HG03460 (cell line): ENCODE measurements around the gene LCLAT1.
"Not testable (repeated sequence)": the region's sequence is repeated elsewhere in the genome, so short reads cannot be mapped to it uniquely, and the experiment has no call there.

Experiments used
- ATAC-seq: cut with Tn5 transposase; IDR thresholded peaks from one replicate; pipeline ENCODE4 v1.9.1; 2021; ENCODE audit not compliant: unreplicated experiment

Gene LCLAT1

DNA sequence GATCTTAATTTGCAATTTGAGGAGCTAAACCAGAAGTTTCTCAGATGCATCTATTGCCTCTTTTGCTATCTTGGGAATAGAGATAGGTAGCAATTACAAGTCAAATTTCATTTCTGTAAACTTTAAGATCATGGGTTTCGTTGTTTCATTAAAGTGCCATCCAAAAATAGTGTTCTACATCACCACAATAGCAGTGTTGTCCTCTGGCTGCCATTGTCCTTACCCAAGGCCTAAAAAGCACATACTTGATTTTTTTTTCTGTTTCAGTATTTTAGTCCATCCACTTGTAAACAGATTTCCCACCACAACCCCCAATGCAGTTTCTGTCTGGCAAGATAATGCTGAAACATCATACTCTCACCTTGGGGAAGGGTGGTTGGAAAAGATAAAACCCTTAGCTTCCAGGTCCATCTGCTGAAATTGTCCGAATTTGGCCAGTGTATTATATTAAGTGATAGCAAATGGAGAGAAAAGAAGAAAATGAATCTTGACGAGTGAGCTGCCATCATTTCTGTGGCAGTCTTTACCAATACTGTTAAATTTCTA is 136.2 kb downstream of the LCLAT1 start:
- no peak for ATAC-seq

DNA sequence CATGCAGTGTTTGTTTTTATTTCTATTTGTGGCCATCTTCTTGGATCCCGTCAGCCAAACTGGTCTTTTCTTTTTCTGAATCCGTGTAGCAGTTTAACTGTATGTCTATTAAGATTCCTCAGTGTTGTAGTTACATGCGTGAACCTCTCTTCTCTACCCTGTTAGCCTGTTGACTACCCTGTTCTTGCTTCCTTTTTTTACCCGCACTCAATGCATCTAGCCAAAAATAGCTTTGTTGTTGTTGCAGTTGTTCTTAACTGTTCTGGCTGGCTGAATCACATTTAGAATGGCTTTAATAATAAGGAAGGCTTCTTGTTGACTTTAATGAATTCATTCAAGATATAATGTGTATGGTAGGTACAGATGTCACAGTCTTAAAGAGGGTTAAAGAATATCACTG is 137.1 kb downstream of the LCLAT1 start:
- no peak for ATAC-seq

DNA sequence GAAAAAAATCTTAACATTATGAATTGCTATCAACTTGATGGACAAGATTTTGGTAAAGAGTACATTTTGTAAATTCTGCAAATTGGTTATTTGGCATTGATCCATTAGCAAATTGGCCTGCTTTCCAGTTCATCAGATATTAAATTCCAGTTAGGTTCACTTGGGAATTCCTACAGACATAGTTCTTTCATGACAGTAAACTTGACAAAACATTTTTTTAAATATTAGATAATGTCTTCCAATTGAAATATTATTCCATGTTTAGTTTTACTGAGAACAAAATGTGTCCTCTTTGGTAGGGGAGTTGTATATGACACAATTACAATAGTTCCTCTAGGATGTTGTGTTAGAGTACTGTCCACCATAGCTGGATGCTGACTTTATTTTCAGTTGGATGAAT is 141.9 kb downstream of the LCLAT1 start:
- no peak for ATAC-seq

DNA sequence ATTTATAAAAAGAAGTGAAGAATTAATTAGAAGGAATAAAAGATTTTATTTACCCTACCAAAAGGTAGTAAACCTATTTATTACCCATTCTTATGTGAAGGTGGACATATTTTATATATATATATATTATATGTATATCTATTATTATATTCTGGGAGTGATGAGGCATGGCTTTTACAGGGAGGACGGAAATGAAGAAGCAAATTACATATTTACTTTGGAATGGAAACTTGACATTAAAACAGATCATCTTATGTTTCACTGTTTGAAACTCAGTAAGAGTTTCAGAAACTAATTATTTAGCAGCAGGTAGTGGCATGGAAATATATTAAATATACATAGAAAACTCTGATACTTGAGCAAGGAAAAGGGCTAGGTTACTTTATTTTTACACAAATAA is 143.4 kb downstream of the LCLAT1 start:
- ATAC-seq = no peak

DNA sequence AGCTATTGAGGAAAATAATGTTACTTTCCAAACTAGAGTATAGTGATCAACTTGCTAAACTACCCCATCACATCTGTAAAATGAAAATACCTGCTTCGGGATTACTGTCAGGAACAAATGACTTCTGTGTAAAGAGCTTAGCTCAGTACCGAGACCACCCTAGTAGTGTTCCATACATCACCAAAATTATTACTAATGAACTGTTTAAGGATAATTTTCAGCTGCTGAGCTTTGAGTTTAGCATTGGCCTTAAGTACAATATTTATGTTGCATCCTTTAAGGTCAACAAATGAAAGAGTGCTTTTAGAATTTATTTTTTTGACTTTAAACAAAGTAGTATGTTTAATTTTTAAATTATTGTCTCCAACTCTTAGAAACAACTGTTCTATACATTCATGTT is 144.1 kb downstream of the LCLAT1 start:
- no peak for ATAC-seq

DNA sequence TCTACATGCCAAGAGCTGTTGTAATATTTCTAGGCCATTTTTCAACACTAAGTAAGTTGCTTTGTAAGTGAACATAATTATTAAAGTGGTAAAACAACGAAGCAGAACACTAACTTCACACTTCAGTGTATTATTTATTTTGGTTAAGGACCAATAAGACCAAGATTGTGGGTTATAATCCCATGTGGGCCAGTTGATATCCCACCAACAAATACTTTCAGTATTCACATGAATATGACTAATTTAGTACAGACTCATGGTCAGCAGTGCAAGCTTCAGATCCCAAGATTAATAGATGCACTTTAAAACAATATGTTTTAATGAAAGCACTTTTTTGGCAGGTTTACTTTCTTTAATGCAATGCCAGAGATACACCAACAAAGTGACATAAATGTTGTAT is 154.3 kb downstream of the LCLAT1 start:
- ATAC-seq = no peak

DNA sequence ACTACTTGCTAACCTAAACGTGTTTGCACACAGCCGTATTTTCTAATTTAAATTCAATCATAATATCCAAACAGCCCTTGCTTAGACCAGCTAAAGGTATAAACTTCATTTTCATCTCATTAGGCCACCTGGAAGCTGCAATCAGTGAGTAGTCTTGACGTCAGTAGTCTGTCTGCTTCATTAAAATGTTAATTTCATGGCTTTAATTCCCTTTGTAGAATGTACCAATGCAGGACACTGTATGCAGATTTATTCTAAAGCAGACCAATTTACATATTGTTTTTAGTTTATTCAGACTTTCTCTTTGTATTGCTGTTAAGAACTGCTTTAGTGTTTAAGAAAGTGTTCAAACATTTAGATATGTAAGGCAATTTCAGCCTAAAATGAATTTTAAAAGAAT is 158.2 kb downstream of the LCLAT1 start:
- no peak for ATAC-seq

DNA sequence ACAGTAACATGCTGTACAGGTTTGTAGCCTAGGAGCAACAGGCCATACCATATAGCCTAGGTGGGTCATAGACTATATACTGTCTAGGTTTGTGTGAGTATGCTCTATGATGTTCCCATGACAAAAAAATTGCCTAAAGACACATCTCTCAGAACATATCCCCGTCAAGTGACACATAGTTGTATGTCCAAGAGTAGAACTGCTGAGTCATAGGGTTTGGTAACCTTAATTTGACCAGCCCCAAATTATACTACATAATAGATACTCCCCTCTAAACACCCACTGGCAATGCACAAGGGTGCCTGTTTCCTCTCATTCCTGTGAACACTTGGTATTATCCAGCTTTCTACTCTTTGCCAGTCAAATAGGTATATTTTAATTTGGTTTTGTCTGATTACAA is 161.6 kb downstream of the LCLAT1 start:
- ATAC-seq = no peak

DNA sequence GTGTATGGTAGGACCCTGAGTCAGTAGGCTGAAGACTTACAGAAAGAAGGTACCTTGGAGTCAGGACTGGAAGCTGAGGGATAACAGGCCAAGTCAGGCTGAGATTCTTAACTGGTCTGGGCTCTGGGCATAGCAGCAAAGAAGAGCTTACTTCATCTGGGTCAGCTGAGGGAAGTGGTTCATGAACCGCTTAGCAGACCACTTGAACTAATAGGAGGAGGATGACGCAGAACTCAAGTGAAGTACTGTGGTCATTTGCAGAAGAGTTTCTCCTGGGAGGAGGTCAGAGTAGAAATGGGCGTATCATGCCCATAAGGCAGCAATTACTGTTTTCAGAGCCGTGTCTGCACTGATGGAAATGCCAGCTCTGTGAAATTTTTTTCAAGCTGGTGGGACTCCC is 164.5 kb downstream of the LCLAT1 start:
- no peak for ATAC-seq

DNA sequence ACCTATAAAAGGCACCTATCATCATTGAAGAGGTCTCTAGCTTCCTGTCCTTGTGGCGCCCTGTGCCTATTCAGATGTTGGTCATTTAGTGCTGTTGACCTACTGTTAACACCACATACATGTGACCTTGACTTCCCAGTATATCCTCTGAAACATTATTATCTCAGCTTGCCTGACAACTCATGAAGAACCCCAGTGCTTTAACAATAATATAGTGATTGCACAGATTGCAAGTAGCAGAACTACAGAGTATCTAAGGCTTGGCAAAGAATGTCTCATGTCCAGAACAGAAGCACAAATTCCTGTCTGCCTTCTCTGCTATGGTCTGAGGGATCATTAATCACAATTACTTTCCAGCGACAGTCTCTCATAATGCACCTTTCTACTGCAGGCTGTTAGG is 165.3 kb downstream of the LCLAT1 start:
- no peak for ATAC-seq

DNA sequence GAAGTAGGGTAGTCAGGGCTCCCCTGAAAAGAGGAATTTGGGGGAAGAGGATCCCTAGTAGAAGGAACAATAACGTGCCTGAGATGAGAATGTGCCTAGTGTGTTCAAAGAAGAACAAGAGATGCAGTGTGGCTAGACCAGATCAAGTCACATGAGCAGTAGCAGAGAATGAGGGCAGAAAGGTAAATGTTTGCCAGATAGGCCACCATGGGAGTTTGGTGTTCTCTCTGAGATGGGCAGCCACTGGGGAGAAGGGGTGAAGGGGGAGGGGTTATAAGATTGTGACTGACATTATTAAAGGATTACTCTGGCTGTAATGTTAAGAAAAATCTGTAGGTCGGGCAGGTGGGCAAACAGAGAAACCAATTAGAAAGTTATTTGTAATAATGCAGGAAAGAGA is 166.0 kb downstream of the LCLAT1 start:
- ATAC-seq = no peak

DNA sequence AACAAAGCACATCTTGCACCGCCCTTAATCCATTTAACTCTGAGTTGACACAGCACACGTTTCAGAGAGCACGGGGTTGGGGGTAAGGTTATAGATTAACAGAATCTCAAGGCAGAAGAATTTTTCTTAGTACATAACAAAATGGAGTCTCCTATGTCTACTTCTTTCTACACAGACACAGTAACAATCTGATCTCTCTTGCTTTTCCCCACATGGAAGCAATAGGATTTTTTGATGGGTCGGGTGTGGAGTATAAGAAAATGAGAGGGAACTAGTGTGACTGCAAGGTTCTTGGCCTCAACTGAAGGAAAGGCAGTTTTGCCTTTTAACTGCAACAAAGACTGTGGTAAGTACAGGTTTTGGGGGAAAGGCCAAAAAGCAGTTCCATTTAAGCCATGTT is 167.2 kb downstream of the LCLAT1 start:
- ATAC-seq = not testable (repeated sequence)

DNA sequence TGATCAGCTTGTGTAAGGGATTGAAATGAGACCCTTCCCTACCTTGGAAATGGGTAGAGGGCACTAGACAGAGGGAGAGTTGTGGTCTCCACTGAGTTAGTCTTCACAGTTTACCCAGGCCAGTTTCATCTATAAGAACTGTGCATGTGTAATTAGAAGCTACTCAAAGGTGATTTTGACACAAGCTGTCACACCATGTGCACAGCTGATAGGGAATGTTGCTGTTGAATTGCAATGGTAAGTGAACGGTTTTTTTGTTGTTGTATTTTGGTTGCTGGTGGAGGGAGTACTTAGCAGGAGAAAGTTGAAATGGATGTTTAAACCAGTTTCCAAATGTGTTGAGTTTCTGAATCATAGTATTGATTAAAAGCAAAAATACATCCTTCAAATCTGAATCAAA is 168.9 kb downstream of the LCLAT1 start:
- no peak for ATAC-seq

DNA sequence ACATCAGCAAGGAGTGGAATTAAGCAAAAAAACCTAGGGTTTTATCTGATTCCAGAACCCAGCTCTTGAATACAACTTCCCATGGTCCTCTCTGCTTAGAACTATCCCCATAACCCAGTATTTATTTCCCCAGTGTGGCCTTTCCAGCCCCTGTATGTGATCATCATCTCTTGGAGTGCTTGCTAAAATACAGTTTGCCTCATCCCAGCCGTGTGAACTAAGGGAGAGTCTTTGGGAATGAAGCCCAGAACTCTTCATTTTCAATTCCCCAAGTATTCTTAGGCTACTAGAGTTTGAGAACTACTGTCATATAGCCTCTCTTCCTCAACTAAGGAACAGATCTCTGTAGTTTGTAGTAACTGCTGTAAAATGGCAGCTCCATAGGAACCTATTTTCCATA is 173.1 kb downstream of the LCLAT1 start:
- no peak for ATAC-seq

DNA sequence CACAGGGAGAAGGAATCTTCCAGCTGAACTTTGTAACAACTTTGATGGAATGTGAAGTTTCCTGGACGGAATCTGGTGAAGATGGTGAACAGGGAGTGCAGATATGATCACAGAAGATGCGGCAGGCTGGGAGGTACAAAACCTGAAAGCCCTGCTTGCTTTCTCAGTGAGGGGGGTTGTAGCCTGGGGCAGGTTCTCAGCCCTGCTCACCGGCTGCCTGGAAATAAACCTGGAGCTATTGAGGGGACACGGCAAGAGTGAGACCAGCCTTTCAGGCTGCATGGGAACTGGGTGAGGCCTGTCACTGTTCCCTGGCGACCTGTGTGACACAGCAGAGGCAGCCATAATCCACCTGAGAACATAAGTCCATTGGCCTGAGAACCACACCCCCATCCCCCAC is 174.8 kb downstream of the LCLAT1 start:
- ATAC-seq = no peak

DNA sequence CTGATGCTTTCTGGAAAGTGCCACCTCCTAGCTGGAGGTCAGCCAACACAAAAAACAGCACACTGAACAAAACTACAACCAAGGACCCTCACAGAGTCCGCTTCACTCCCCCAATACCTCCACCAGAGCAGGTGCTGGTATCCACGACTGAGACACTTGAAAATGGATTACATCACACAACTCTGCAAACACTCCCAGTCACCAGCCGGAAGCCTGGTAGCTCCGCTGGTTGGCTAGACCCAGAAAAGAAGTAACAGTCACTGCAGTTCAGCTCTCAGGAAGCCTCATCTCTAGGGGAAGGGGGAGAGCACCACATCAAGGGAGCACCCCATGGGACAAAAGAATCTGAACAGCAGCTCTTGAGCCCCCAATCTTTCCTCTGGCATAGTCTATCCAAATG is 175.4 kb downstream of the LCLAT1 start:
- no peak for ATAC-seq

DNA sequence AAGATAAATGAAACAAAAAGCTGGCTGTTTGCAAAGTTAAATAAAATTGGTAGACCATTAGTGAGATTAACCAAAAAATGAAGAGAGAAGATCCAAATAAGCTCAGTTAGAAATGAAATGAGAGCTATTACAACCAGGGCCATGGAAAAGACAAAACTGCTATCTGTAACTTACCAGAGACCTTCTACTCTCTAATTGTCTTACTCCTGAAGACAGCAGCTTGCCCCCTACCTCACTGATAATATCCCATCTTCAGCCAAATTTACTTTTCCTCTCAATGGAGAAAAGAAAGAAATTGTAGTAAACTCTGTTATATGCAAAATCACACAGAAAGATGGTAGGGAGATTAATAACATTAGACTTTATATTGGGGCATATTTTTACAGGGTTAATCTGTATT is 178.2 kb downstream of the LCLAT1 start:
- ATAC-seq = no peak

DNA sequence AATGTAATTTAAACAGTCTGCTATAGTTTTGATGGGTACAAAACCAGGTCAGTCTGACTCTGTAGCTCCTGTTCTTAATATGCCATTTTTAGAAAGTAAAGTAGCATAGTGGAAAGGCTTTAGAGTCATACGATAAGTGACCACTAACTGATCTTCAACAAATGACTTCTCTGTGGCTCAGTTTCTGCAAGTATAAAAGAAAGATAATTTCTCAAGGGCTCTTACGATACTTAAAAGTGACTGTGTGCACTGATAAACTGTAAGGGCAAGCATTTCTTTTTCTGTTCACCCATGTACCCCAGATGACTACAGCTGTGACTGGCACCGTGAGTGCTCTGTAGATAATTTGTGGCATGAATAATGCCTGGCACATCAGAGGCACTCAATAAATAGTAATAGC is 178.7 kb downstream of the LCLAT1 start:
- no peak for ATAC-seq

DNA sequence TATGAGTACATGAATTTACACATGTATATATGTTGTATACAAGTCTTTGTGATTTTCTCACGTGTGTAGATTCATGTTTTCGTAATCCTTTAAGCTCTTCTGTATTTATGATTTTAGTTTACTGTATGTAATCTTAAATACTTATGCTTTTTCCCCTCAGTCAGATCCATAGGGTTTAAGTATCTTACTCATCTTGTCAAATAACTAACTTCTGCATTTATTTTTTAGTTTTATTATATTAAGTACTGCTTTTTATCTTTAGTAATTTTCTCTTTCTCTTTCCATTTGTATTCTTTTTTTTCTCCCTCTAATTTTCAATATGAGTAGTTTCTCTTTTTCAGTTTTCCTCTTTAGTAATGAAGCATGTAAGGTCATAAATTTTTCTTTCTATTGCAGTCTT is 179.4 kb downstream of the LCLAT1 start:
- ATAC-seq = no peak

DNA sequence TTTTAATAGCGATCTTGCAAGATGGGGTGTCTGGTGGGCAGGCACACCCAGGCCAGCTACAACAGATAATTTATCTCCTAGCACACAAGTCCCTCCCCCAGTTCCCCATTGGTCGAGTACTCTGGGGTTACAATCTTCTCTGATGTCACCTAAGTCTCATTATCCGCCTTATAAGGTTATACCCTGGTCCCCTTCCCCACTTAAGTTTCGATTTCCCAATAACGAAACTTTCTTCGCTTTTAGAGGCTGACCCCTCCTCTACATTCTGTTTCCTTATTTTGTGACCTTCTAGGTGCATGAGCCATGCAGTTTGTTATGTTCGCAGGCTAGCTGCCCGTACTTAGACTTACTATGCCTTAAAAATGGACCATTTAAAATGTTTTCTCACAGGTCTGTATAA is 180.1 kb downstream of the LCLAT1 start:
- no peak for ATAC-seq

DNA sequence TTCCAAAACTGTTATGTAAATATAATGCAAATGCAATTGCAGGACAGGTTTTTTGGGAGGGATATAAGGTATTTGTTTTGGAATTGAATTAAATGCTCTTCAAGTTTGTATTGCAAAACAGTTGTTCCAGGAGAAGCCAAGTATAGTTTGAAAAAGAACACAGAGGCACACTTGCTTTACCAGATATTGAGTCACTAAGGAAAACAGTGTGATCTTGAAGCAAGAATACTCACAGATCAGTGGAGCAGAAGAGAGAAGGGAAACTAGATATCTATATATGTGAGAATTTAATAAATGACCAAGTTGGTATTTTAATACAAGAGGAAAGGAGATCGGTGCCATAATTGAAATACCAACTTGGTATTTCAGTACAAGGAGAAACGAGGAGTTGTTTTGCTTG is 181.3 kb downstream of the LCLAT1 start:
- no peak for ATAC-seq

DNA sequence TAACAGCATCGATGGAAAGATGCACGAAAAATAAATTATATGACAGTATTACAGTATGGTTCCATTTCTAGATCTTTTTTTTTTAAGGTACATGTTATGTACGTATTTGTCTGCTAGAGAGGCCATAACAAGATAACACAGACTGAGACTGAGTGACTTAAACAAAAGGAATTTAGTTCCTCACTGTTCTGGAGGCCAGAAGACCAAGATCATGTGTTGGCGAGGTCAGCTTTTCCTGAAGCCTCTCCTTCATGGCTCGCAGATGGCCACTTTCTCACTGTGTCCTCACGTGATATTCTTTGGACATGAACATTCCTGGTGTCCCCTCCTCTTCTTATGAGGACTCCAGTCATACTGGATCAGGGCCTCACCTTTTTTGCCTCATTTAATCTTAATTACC is 182.8 kb downstream of the LCLAT1 start:
- no peak for ATAC-seq

DNA sequence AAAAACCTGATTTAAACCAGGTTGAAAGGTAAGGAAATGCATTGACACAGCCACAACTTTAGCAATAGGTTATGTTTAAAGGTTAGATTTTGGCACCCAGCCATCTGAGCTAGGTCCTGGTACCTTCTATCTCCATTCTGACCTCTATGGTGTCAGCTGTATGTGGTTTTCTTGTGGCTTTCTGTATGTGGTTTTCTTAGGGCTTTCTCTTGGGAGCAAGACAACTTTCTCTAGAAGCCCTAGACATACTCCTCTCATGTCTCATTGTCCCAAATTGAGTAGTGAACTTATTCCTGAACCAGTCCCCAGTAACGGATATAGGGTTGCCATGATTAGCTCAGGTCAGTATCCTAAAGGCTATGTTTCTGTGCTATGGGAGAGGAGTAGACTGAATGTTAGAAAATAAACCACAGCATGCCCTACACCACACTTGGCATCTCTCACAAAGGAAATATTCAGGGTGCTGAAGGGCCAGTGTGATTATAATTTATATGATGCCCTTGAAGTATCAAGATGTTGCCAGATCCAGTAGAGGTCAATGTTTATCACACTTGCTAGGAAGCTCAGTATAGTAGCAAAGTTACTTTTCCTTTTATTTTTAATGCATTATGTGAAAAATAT is 184.1 kb downstream of the LCLAT1 start:
- ATAC-seq = peak; percentile 68
